ENCODE measurements around the gene WSCD1. TPM values are rescaled to one million over a fixed set of nuclear protein-coding genes. Genes with fewer than 3 reads are reported as not detected.

The WSCD1 gene
- total and polyA plus RNA-seq, 3 experiments from 2014 or later: 0.13 to 0.35 TPM; not detected in 1

DNA sequence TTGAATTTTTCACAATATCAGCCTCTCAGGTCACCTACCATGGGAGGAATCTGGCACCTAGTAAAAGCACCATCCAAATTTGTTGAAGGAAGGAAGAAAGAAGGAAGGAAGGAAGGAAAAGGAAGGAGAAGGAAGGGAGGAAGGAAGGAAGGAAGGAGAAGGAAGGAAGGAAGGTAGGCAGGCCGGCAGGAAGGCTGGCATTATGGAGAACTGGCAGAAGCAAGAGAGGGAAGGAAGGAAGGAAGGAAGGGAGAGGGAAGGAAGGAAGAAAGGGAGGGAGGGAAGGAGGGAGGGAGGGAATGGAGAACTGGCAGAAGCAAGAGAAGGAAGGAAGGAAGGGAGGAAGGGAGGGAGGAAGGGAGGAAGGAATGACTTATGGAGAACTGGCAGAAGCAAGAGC, 24.3 kb downstream of the WSCD1 start:
- no peaks in the 10 kb centered on the region for H3K36me3 Mint-ChIP-seq
- Histone ChIP-seq H3K9me3 (ENCODE audit: low read length) (no peaks in the 10 kb centered on the region), H3K27ac (ENCODE audit: low read depth, low read length) (no peak overlapping the region), H3K4me3 (ENCODE audit: low read length) (no peak overlapping the region), H3K36me3 (ENCODE audit: insufficient read depth, low read length) (no peaks in the 10 kb centered on the region), H3K4me1 (ENCODE audit: insufficient read depth, low read length) (no peaks in the 10 kb centered on the region), H3K27me3 (ENCODE audit: insufficient read depth, low read length, poor library complexity, severe bottlenecking) (no peaks in the 10 kb centered on the region)
- ChIA-PET POLR2A (no interaction called here), CTCF (no interaction called here)
- DNase-seq: no peak
- H3K4me1 Mint-ChIP-seq: no peaks in the 10 kb centered on the region
- H3K9me3 Mint-ChIP-seq: no peaks in the 10 kb centered on the region
- H3K4me3 Mint-ChIP-seq: no peak overlapping the region
- peaks cover 0 to 13% of the 10 kb centered on the region in 2 donors for H3K27me3 Mint-ChIP-seq
- H3K27ac Mint-ChIP-seq: no peak overlapping the region

- Histone ChIP-seq H3K36me3 (ENCODE audit: insufficient read depth, low read length) (no peaks in the 10 kb centered on the region), H3K27ac (ENCODE audit: low read depth, low read length) (no peak overlapping the region), H3K4me1 (ENCODE audit: insufficient read depth, low read length) (no peaks in the 10 kb centered on the region), H3K27me3 (ENCODE audit: insufficient read depth, low read length, poor library complexity, severe bottlenecking) (no peaks in the 10 kb centered on the region), H3K9me3 (ENCODE audit: low read length) (no peaks in the 10 kb centered on the region), H3K4me3 (ENCODE audit: low read length) (no peak overlapping the region)
- ChIA-PET POLR2A (no interaction called here), CTCF (no interaction called here)
- Mint-ChIP-seq H3K4me1 (no peaks in the 10 kb centered on the region), H3K9me3 (no peaks in the 10 kb centered on the region), H3K4me3 (no peak overlapping the region), H3K36me3 (no peaks in the 10 kb centered on the region), H3K27ac (no peak overlapping the region), H3K27me3 (peaks cover 0 to 16% of the 10 kb centered on the region in 2 donors)
- DNase-seq: no peak
Measured at GRCh38 chr17:6094926-6095325, 24.7 kb downstream of the WSCD1 start.

- POLR2A ChIA-PET: no interaction called here
- H3K4me1 ChIP-seq (ENCODE audit: insufficient read depth, low read length): no peaks in the 10 kb centered on the region
- no peak for DNase-seq
- H3K27me3 Mint-ChIP-seq: peaks cover 0 to 17% of the 10 kb centered on the region in 2 donors
- no peak overlapping the region for H3K27ac Mint-ChIP-seq
- H3K27me3 ChIP-seq (ENCODE audit: insufficient read depth, low read length, poor library complexity, severe bottlenecking): no peaks in the 10 kb centered on the region
- CTCF ChIA-PET: no interaction called here
- no peaks in the 10 kb centered on the region for H3K9me3 ChIP-seq (ENCODE audit: low read length)
- no peaks in the 10 kb centered on the region for H3K9me3 Mint-ChIP-seq
- H3K36me3 Mint-ChIP-seq: no peaks in the 10 kb centered on the region
- no peaks in the 10 kb centered on the region for H3K36me3 ChIP-seq (ENCODE audit: insufficient read depth, low read length)
- no peak overlapping the region for H3K27ac ChIP-seq (ENCODE audit: low read depth, low read length)
- no peaks in the 10 kb centered on the region for H3K4me1 Mint-ChIP-seq
- H3K4me3 Mint-ChIP-seq: no peak overlapping the region
- H3K4me3 ChIP-seq (ENCODE audit: low read length): no peak overlapping the region
Measured at GRCh38 chr17:6095501-6095900, 25.3 kb downstream of the WSCD1 start.

- Mint-ChIP-seq H3K4me1 (no peaks in the 10 kb centered on the region), H3K27me3 (peaks cover 0 to 22% of the 10 kb centered on the region in 2 donors), H3K4me3 (no peak overlapping the region), H3K9me3 (no peaks in the 10 kb centered on the region), H3K27ac (no peak overlapping the region), H3K36me3 (no peaks in the 10 kb centered on the region)
- no peak overlapping the region for H3K4me3 ChIP-seq (ENCODE audit: low read length)
- H3K27me3 ChIP-seq (ENCODE audit: insufficient read depth, low read length, poor library complexity, severe bottlenecking): no peaks in the 10 kb centered on the region
- H3K36me3 ChIP-seq (ENCODE audit: insufficient read depth, low read length): no peaks in the 10 kb centered on the region
- no peak for DNase-seq
- H3K27ac ChIP-seq (ENCODE audit: low read depth, low read length): no peak overlapping the region
- ChIA-PET POLR2A (no interaction called here), CTCF (no interaction called here)
- no peaks in the 10 kb centered on the region for H3K9me3 ChIP-seq (ENCODE audit: low read length)
- H3K4me1 ChIP-seq (ENCODE audit: insufficient read depth, low read length): no peaks in the 10 kb centered on the region
Measured at GRCh38 chr17:6096201-6097004, 26.2 kb downstream of the WSCD1 start.

DNA sequence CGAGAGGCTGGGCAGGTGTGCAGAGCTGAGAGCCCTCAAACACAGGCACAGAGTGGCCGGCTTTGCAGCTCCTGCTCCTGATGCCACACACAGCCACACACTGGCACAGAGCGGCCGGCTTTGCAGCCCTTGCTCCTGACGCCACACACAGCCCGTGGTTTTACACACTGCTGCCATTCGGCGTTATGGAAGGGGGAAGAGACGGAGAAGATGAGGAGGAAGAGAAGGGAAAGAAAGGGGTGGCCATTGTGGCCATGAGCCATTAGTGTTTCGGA, 26.8 kb downstream of the WSCD1 start:
- no peaks in the 10 kb centered on the region for H3K9me3 Mint-ChIP-seq
- ChIA-PET POLR2A (no interaction called here), CTCF (no interaction called here)
- no peaks in the 10 kb centered on the region for H3K4me1 ChIP-seq (ENCODE audit: insufficient read depth, low read length)
- H3K4me3 Mint-ChIP-seq: no peak overlapping the region
- H3K36me3 ChIP-seq (ENCODE audit: insufficient read depth, low read length): no peaks in the 10 kb centered on the region
- H3K4me3 ChIP-seq (ENCODE audit: low read length): no peak overlapping the region
- no peaks in the 10 kb centered on the region for H3K36me3 Mint-ChIP-seq
- H3K4me1 Mint-ChIP-seq: no peaks in the 10 kb centered on the region
- H3K27ac Mint-ChIP-seq: no peak overlapping the region
- no peaks in the 10 kb centered on the region for H3K9me3 ChIP-seq (ENCODE audit: low read length)
- H3K27me3 ChIP-seq (ENCODE audit: insufficient read depth, low read length, poor library complexity, severe bottlenecking): no peaks in the 10 kb centered on the region
- H3K27ac ChIP-seq (ENCODE audit: low read depth, low read length): no peak overlapping the region
- H3K27me3 Mint-ChIP-seq: peaks cover 0 to 22% of the 10 kb centered on the region in 2 donors
- no peak for DNase-seq

- no peak for DNase-seq
- peaks cover 0 to 21% of the 10 kb centered on the region in 2 donors for H3K27me3 Mint-ChIP-seq
- peak overlapping the region in 1 of 7 donors; percentile 20 for H3K4me3 Mint-ChIP-seq
- Histone ChIP-seq H3K27ac (ENCODE audit: low read depth, low read length) (no peak overlapping the region), H3K27me3 (ENCODE audit: insufficient read depth, low read length, poor library complexity, severe bottlenecking) (no peaks in the 10 kb centered on the region), H3K4me3 (ENCODE audit: low read length) (no peak overlapping the region), H3K36me3 (ENCODE audit: insufficient read depth, low read length) (no peaks in the 10 kb centered on the region), H3K4me1 (ENCODE audit: insufficient read depth, low read length) (no peaks in the 10 kb centered on the region), H3K9me3 (ENCODE audit: low read length) (no peaks in the 10 kb centered on the region)
- ChIA-PET CTCF (no interaction called here), POLR2A (no interaction called here)
- no peak overlapping the region for H3K27ac Mint-ChIP-seq
- no peaks in the 10 kb centered on the region for H3K36me3 Mint-ChIP-seq
- H3K4me1 Mint-ChIP-seq: no peaks in the 10 kb centered on the region
- no peaks in the 10 kb centered on the region for H3K9me3 Mint-ChIP-seq
Measured at GRCh38 chr17:6098050-6098822, 28.1 kb downstream of the WSCD1 start.

GRCh38 chr17:6098823-6099180, 28.6 kb downstream of the WSCD1 start:
- Histone ChIP-seq H3K9me3 (ENCODE audit: low read length) (no peaks in the 10 kb centered on the region), H3K36me3 (ENCODE audit: insufficient read depth, low read length) (no peaks in the 10 kb centered on the region), H3K27me3 (ENCODE audit: insufficient read depth, low read length, poor library complexity, severe bottlenecking) (no peaks in the 10 kb centered on the region), H3K27ac (ENCODE audit: low read depth, low read length) (no peak overlapping the region), H3K4me1 (ENCODE audit: insufficient read depth, low read length) (no peaks in the 10 kb centered on the region), H3K4me3 (ENCODE audit: low read length) (no peak overlapping the region)
- Mint-ChIP-seq H3K4me1 (no peaks in the 10 kb centered on the region), H3K36me3 (no peaks in the 10 kb centered on the region), H3K27ac (no peak overlapping the region), H3K9me3 (no peaks in the 10 kb centered on the region), H3K27me3 (peaks cover 0 to 19% of the 10 kb centered on the region in 2 donors), H3K4me3 (no peak overlapping the region)
- POLR2A ChIA-PET: no interaction called here
- CTCF ChIA-PET: no interaction called here
- DNase-seq: no peak

GRCh38 chr17:6099492-6099891, 29.3 kb downstream of the WSCD1 start:
- H3K4me3 Mint-ChIP-seq: no peak overlapping the region
- ChIA-PET CTCF (no interaction called here), POLR2A (no interaction called here)
- Histone ChIP-seq H3K27me3 (ENCODE audit: insufficient read depth, low read length, poor library complexity, severe bottlenecking) (no peaks in the 10 kb centered on the region), H3K36me3 (ENCODE audit: insufficient read depth, low read length) (no peaks in the 10 kb centered on the region), H3K4me1 (ENCODE audit: insufficient read depth, low read length) (no peaks in the 10 kb centered on the region), H3K4me3 (ENCODE audit: low read length) (no peak overlapping the region), H3K9me3 (ENCODE audit: low read length) (no peaks in the 10 kb centered on the region), H3K27ac (ENCODE audit: low read depth, low read length) (no peak overlapping the region)
- no peak overlapping the region for H3K27ac Mint-ChIP-seq
- DNase-seq: no peak
- H3K9me3 Mint-ChIP-seq: no peaks in the 10 kb centered on the region
- H3K36me3 Mint-ChIP-seq: no peaks in the 10 kb centered on the region
- no peaks in the 10 kb centered on the region for H3K4me1 Mint-ChIP-seq
- H3K27me3 Mint-ChIP-seq: peaks cover 0 to 25% of the 10 kb centered on the region in 2 donors

All from CD8-positive, alpha-beta memory T cell (primary cell).